ENCODE results near the gene CSNK2B.

The CSNK2B gene

GRCh38 chr6:31639043-31639442 is 26.8 kb upstream of the CSNK2B start:
- no peak for DNase-seq

GRCh38 chr6:31639449-31639861 is 26.4 kb upstream of the CSNK2B start:
- DNase-seq = peak in 1 of 2 experiments; percentile 51

GRCh38 chr6:31640612-31641011 is 25.3 kb upstream of the CSNK2B start:
- DNase-seq = no peak

GRCh38 chr6:31641370-31641769 is 24.5 kb upstream of the CSNK2B start:
- DNase-seq = no peak

GRCh38 chr6:31642798-31643570 is 22.9 kb upstream of the CSNK2B start:
- no peak for DNase-seq

- no peak for DNase-seq
Observed at GRCh38 chr6:31643818-31644454, 21.9 kb upstream of the CSNK2B start.

GRCh38 chr6:31645325-31645724 is 20.6 kb upstream of the CSNK2B start:
- no peak for DNase-seq

- no peak for DNase-seq
Observed at GRCh38 chr6:31651602-31652191, 14.2 kb upstream of the CSNK2B start.

GRCh38 chr6:31652925-31653724 is 12.8 kb upstream of the CSNK2B start:
- no peak for DNase-seq

- DNase-seq = no peak
Observed at GRCh38 chr6:31654574-31655348, 11.1 kb upstream of the CSNK2B start.

- no peak for DNase-seq
Observed at GRCh38 chr6:31655349-31656237, 10.3 kb upstream of the CSNK2B start, which contains the start of gene APOM. Gene APOM (plus strand): TSS chr6:31655894. CDS start chr6:31655967, 73 bp downstream.

GRCh38 chr6:31657406-31658157 is 8.3 kb upstream of the CSNK2B start:
- no peak for DNase-seq

GRCh38 chr6:31658158-31658688 is 7.7 kb upstream of the CSNK2B start:
- DNase-seq = no peak

- no peak for DNase-seq
Observed at GRCh38 chr6:31658983-31659648, 6.8 kb upstream of the CSNK2B start.

- DNase-seq = peak; percentile 68
Observed at GRCh38 chr6:31659649-31660380, 6.1 kb upstream of the CSNK2B start.

GRCh38 chr6:31660381-31661261 is 5.3 kb upstream of the CSNK2B start, which contains the start of gene C6orf47:
Gene C6orf47 (minus strand): TSS chr6:31660778. CDS start chr6:31659947, 831 bp downstream.
- peak; percentile 85 to 87 for DNase-seq

GRCh38 chr6:31661262-31662123 is 4.4 kb upstream of the CSNK2B start:
- no peak for DNase-seq

All from activated T-cell treated with anti-CD3 and anti-CD28 coated beads, Interleukin-2, amount 50 U/mL, for 48 hours (primary cell).